HepG2 (cell line): ENCODE data around the gene MON1A. TPM values are rescaled to one million over a fixed set of nuclear protein-coding genes. Genes with fewer than 3 reads are reported as not detected.

ENCODE experiments used
- CCDC6 ChIP-seq: sonication (generic); formaldehyde crosslinking; IDR thresholded peaks from 2 replicates; pipeline ENCODE4 v1.8.1; 2022; ENCODE audit warnings: mild to moderate bottlenecking, missing genetic modification reagents, moderate library complexity
- FOXP1 ChIP-seq, 2 experiments: fragments of 450-650 bp in 1 of 2; IDR thresholded peaks; 2 replicates each; pipeline ENCODE4 v1.6.1; 2017 to 2018; ENCODE audit warnings: antibody characterized with exemption in 1 of 2
- MTF2 ChIP-seq: sonication (generic); formaldehyde crosslinking; IDR thresholded peaks from 2 replicates; pipeline ENCODE4 v1.5.0; 2020; ENCODE audit warnings: missing genetic modification reagents, borderline replicate concordance
- PHF20 ChIP-seq: sonication (generic); formaldehyde crosslinking; IDR thresholded peaks from 2 replicates; pipeline ENCODE4 v1.5.0; 2020; ENCODE audit warnings: mild to moderate bottlenecking, missing genetic modification reagents
- POLR2AphosphoS5 ChIP-seq: IDR thresholded peaks from 2 replicates; pipeline ENCODE4 v1.6.1; 2012; ENCODE audit warnings: low read depth, low read length
- RFX1 ChIP-seq: fragments of 450-650 bp; IDR thresholded peaks from 2 replicates; pipeline ENCODE4 v1.6.1; 2017
- RFX3 ChIP-seq: IDR thresholded peaks from 2 replicates; pipeline ENCODE4 v1.6.1; 2016; ENCODE audit warnings: missing biosample characterization, missing genetic modification reagents
- TOPORS ChIP-seq: sonication (generic); formaldehyde crosslinking; IDR thresholded peaks from 2 replicates; pipeline ENCODE4 v1.8.0; 2023; ENCODE audit warnings: mild to moderate bottlenecking, missing genetic modification reagents
- YY1 ChIP-seq: IDR thresholded peaks from 2 replicates; pipeline ENCODE4 v1.6.1; 2011; ENCODE audit warnings: low read length, low read depth, moderate library complexity, mild to moderate bottlenecking; ENCODE audit not compliant: insufficient read depth, insufficient replicate concordance
- ZFX ChIP-seq: sonication (generic); formaldehyde crosslinking; IDR thresholded peaks from 2 replicates; pipeline ENCODE4 v1.4.0; 2020; ENCODE audit warnings: mild to moderate bottlenecking, low read depth, missing genetic modification reagents, moderate library complexity
- ZNF562 ChIP-seq: sonication (generic); formaldehyde crosslinking; IDR thresholded peaks from 2 replicates; pipeline ENCODE4 v1.8.0; 2022; ENCODE audit warnings: missing genetic modification reagents, borderline replicate concordance
- ZNF652 ChIP-seq: IDR thresholded peaks from 2 replicates; pipeline ENCODE4 v1.6.1; 2016; ENCODE audit warnings: low read depth, borderline replicate concordance
- ZNF780A ChIP-seq: sonication (generic); formaldehyde crosslinking; IDR thresholded peaks from 2 replicates; pipeline ENCODE4 v1.8.0; 2022; ENCODE audit warnings: mild to moderate bottlenecking, missing genetic modification reagents, moderate library complexity
- polyA plus RNA-seq, 8 experiments: library from polyadenylated mRNA; depleted of rRNA in 3 of 8; stranded (reverse) in 7 of 8; unstranded in 1 of 8; fragments of >200 nt; fragmentation: Illumina TruSeq in 4 of 8; extraction: Trizol in 4 of 8; gene quantifications; 2 replicates each; pipeline versions ENCODE4 v1.2.1 to v1.2.3, GENCODE V29; 2011 to 2016; ENCODE audit warnings: low read depth in 4 of 8, missing spikeins in 1 of 8, mixed read lengths in 1 of 8; ENCODE audit not compliant: insufficient read depth in 1 of 8
- total RNA-seq, 5 experiments: library from RNA; depleted of rRNA; stranded (reverse); fragments of >200 nt; fragmentation: Illumina TruSeq; extraction: Trizol; gene quantifications; 2 replicates each; pipeline ENCODE4 v1.2.3, GENCODE V29; 2016; ENCODE audit warnings: low read depth in 1 of 5
- TF ChIP-seq, protein P1 (sequence below), 2 experiments: fragments of 450-650 bp in 1 of 2; sonication (generic) in 1 of 2; formaldehyde crosslinking in 1 of 2; IDR thresholded peaks; 2 replicates each; pipeline versions ENCODE4 v1.6.1 to v1.8.0; 2016 to 2022; ENCODE audit warnings: antibody characterized with exemption in 1 of 2, mild to moderate bottlenecking in 1 of 2, missing genetic modification reagents in 1 of 2
- TF ChIP-seq, protein P2 (sequence below): IDR thresholded peaks from 2 replicates; pipeline ENCODE4 v1.6.1; 2016; ENCODE audit warnings: mild to moderate bottlenecking
- TF ChIP-seq, protein P3 (sequence below): sonication (generic); formaldehyde crosslinking; IDR thresholded peaks from 2 replicates; pipeline ENCODE4 v1.5.0; 2020; ENCODE audit warnings: mild to moderate bottlenecking, missing genetic modification reagents, borderline replicate concordance

MON1A gene
- total and polyA plus RNA-seq, 2 of the 13 experiments (the other 11 are each of a cell fraction or from before 2014, with no cell fraction given), result 4.6 to 9.0 TPM

DNA sequence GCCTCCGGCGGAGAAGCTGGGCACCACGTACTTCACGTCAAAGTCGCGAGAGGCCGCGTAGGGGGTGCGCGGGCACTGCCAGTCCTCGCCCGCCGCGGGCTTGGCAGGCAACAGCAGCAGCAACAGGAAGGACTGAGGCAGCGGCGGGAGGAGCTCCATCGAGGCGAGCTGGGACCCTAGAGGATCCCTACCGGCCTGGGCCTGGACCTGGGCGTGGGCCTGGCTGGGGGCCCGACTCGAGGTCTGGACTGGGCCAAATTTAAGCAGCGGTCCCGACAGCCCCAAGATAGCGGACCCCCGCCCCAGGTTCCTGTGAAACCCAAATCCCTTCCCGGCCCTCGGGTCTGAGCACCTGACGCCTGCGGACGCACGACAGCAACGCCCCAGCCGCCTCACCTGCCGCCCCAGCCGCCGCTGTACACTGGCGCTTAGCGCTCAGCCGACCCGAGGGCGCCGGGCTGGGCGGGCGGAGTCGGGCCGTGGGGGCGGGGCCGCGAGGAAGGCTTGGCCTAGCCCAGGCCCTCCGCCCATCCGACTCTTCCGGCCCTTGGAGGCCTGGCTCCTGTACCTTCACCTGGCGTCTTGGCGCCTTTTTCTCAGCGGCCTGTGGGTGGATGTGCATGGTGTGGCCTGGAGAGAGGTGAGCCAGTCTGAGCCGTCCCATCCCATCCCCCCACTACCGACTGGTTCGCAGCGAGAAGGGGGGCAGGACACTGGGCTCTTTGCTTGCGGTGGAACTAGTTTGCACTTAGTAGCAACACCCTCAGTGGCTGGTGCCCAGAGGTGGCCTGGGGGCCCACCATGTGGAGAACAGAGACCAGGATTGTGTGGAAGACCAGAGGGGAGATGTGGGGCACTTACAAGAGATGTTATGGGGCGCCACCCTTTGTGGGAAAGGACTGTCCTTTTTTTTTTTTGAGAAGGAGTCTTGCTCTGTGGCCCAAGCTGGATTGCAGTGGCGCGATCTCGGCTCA lies 25.9 kb downstream of the MON1A start, which contains the start of gene MST1R (continued):
- TF ChIP-seq, protein P1, sequence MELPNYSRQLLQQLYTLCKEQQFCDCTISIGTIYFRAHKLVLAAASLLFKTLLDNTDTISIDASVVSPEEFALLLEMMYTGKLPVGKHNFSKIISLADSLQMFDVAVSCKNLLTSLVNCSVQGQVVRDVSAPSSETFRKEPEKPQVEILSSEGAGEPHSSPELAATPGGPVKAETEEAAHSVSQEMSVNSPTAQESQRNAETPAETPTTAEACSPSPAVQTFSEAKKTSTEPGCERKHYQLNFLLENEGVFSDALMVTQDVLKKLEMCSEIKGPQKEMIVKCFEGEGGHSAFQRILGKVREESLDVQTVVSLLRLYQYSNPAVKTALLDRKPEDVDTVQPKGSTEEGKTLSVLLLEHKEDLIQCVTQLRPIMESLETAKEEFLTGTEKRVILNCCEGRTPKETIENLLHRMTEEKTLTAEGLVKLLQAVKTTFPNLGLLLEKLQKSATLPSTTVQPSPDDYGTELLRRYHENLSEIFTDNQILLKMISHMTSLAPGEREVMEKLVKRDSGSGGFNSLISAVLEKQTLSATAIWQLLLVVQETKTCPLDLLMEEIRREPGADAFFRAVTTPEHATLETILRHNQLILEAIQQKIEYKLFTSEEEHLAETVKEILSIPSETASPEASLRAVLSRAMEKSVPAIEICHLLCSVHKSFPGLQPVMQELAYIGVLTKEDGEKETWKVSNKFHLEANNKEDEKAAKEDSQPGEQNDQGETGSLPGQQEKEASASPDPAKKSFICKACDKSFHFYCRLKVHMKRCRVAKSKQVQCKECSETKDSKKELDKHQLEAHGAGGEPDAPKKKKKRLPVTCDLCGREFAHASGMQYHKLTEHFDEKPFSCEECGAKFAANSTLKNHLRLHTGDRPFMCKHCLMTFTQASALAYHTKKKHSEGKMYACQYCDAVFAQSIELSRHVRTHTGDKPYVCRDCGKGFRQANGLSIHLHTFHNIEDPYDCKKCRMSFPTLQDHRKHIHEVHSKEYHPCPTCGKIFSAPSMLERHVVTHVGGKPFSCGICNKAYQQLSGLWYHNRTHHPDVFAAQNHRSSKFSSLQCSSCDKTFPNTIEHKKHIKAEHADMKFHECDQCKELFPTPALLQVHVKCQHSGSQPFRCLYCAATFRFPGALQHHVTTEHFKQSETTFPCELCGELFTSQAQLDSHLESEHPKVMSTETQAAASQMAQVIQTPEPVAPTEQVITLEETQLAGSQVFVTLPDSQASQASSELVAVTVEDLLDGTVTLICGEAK (IDR thresholded peaks at IDR 0.05), result no peak
- TF ChIP-seq, protein P1 (CRISPR knock-in tag; IDR thresholded peaks at IDR 0.05), result no peak
- peak; percentile 90 for TF ChIP-seq ZFX (CRISPR knock-in tag)
- no peak for TF ChIP-seq POLR2AphosphoS5
- no peak for TF ChIP-seq FOXP1 (IDR thresholded peaks at IDR 0.05)
- no peak for TF ChIP-seq FOXP1 (CRISPR knock-in tag; IDR thresholded peaks at IDR 0.05)
- TF ChIP-seq, protein P2, sequence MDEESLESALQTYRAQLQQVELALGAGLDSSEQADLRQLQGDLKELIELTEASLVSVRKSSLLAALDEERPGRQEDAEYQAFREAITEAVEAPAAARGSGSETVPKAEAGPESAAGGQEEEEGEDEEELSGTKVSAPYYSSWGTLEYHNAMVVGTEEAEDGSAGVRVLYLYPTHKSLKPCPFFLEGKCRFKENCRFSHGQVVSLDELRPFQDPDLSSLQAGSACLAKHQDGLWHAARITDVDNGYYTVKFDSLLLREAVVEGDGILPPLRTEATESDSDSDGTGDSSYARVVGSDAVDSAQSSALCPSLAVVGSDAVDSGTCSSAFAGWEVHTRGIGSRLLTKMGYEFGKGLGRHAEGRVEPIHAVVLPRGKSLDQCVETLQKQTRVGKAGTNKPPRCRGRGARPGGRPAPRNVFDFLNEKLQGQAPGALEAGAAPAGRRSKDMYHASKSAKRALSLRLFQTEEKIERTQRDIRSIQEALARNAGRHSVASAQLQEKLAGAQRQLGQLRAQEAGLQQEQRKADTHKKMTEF, result peak; percentile 21; the same call in 1 of the 2 replicates
- no peak for TF ChIP-seq ZNF652 (CRISPR knock-in tag)
- TF ChIP-seq, protein P3, sequence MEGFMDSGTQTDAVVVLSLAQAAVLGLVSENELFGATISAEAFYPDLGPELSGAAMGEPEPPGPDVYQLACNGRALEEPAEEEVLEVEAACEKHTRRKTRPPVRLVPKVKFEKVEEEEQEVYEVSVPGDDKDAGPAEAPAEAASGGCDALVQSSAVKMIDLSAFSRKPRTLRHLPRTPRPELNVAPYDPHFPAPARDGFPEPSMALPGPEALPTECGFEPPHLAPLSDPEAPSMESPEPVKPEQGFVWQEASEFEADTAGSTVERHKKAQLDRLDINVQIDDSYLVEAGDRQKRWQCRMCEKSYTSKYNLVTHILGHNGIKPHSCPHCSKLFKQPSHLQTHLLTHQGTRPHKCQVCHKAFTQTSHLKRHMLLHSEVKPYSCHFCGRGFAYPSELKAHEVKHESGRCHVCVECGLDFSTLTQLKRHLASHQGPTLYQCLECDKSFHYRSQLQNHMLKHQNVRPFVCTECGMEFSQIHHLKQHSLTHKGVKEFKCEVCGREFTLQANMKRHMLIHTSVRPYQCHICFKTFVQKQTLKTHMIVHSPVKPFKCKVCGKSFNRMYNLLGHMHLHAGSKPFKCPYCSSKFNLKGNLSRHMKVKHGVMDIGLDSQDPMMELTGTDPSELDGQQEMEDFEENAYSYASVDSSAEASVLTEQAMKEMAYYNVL, result no peak
- no peak for TF ChIP-seq RFX1
- no peak for TF ChIP-seq ZNF780A (CRISPR knock-in tag)
- no peak for TF ChIP-seq TOPORS (CRISPR knock-in tag)
- TF ChIP-seq CCDC6 (CRISPR knock-in tag), result no peak
- no peak for TF ChIP-seq ZNF562 (CRISPR knock-in tag)
- TF ChIP-seq YY1, result no peak
- TF ChIP-seq PHF20 (CRISPR knock-in tag), result no peak; the same call in 1 of the 2 replicates
- no peak for TF ChIP-seq RFX3 (CRISPR knock-in tag)
- no peak for TF ChIP-seq MTF2
